Transverse colon (tissue), 4 donors: ENCODE data around the gene RGS7. TPM values are rescaled to one million over a fixed set of nuclear protein-coding genes. Genes with fewer than 3 reads are reported as not detected.
"Not testable (repeated sequence)": the region's sequence is repeated elsewhere in the genome, so short reads cannot be mapped to it uniquely, and the experiment has no call there.

ENCODE experiments used
- DNase-seq: peaks from one replicate; pipeline ENCODE4 v3.0.0-alpha.2; 2019
- H3K27ac ChIP-seq, 4 donors: fragments of 200-600 bp; sonication (generic); 2 replicates each; pipeline ENCODE4 v1.5.1; 2016 to 2018; ENCODE audit warnings: inconsistent platforms in 4 of 4
- H3K27me3 ChIP-seq: fragments of 200-600 bp; sonication (generic); 2 replicates; pipeline ENCODE4 v1.5.1; 2017; ENCODE audit warnings: inconsistent platforms
- H3K36me3 ChIP-seq, 4 donors: fragments of 200-600 bp; sonication (generic); 2 replicates each; pipeline ENCODE4 v1.5.1; 2017 to 2019; ENCODE audit warnings: inconsistent platforms in 4 of 4
- H3K4me1 ChIP-seq, 4 donors: fragments of 200-600 bp; sonication (generic); 2 replicates each; pipeline ENCODE4 v1.5.1; 2017 to 2020; ENCODE audit warnings: inconsistent platforms in 4 of 4
- H3K4me3 ChIP-seq, 4 donors: fragments of 200-600 bp; sonication (generic); 1 replicate in 1 of 4; 2 replicates in 3 of 4; pipeline versions ENCODE4 v1.5.1 to v1.6.1; 2017 to 2019; ENCODE audit warnings: inconsistent platforms in 4 of 4
- H3K9me3 ChIP-seq, 2 donors: fragments of 200-600 bp; sonication (generic); 2 replicates each; pipeline ENCODE4 v1.5.1; 2017 to 2019; ENCODE audit warnings: inconsistent platforms in 2 of 2
- EP300 ChIP-seq: sonication (generic); formaldehyde crosslinking; IDR thresholded peaks from one replicate; pipeline ENCODE4 v1.6.1; 2017; ENCODE audit warnings: antibody characterized with exemption, low read depth
- POLR2A ChIP-seq: fragments of 450-650 bp; IDR thresholded peaks from one replicate; pipeline ENCODE4 v1.6.1; 2016; ENCODE audit warnings: antibody characterized with exemption, mild to moderate bottlenecking, moderate library complexity
- POLR2AphosphoS5 ChIP-seq, 3 donors: sonication (generic); formaldehyde crosslinking; IDR thresholded peaks; one replicate each; pipeline ENCODE4 v1.6.1; 2016; ENCODE audit warnings: antibody characterized with exemption in 3 of 3
- WGBS, 2 donors: methylation state at CpG; one replicate each; pipeline ENCODE4 v1.1.5; 2018; ENCODE audit warnings: low coverage in 1 of 2; 5-methylcytosine and 5-hydroxymethylcytosine counted together
- in situ Hi-C, 4 donors: fragments of 200-750 bp; cut with MboI; loops; one replicate each; pipeline versions ENCODE4 v1.15.0 to v1.15.1; 2017; ENCODE audit warnings: low sequenced_read_pairs in 3 of 4, low pct_ligation_motif_present in 1 of 4, low pct_unique_long_range_greater_than_20kb in 1 of 4
- intact Hi-C: fragments of 100-400 bp; cut with DNase I; formaldehyde crosslinking; loops from one replicate; pipeline ENCODE4 v1.15.1; 2023; ENCODE audit warnings: low total_unique reads
- total RNA-seq, 4 donors: library from RNA; depleted of rRNA; stranded (reverse); fragments of >200 nt; gene quantifications; one replicate each; pipeline ENCODE4 v1.1.0, GENCODE V29; 2016
- TF ChIP-seq, protein P1 (sequence below), 5 experiments: fragments of 200-600 bp in 3 of 5; fragments of 450-650 bp in 2 of 5; sonication (generic) in 3 of 5; IDR thresholded peaks; 1 replicate in 2 of 5; 2 replicates in 3 of 5; pipeline ENCODE4 v1.5.1; 2016 to 2017; ENCODE audit warnings: antibody characterized with exemption in 5 of 5, inconsistent platforms in 3 of 5, mild to moderate bottlenecking in 2 of 5, moderate library complexity in 1 of 5

The RGS7 gene
- total RNA-seq, 4 donors from 2014 or later, result 1.5 to 2.0 TPM; not detected in 2

DNA sequence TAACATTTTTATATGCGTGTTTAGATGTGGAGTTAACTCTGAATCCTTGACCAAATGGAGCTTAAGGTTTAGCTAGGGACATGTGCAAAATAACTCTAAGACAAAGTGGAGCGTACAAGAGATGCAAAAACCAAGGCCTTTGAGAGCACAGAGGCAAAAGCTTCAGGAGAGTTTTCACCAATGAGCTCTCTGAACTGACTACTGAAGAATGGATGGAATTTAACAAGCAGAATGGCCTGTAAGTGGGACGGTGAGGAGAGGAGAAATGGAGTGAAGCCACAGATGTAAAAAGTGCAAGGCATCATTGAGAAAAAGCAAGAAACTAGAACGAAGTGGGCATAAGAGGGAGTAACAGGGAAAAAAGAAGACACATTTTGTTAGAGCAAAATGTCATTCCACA, 260.0 kb downstream of the RGS7 start:
- no peaks in the 10 kb centered on the region for H3K27me3 ChIP-seq
- H3K4me3 ChIP-seq, result no peak overlapping the region
- no peak for DNase-seq
- H3K4me1 ChIP-seq, result no peaks in the 10 kb centered on the region
- no peaks in the 10 kb centered on the region for H3K36me3 ChIP-seq
- H3K9me3 ChIP-seq, result no peaks in the 10 kb centered on the region
- 75 to 80% methylated on average over 2 to 4 of the region's 4 CpGs for WGBS, 2 donors
- intact Hi-C loops (no loop called here), in situ Hi-C loops (no loop called here)
- TF ChIP-seq, protein P1, sequence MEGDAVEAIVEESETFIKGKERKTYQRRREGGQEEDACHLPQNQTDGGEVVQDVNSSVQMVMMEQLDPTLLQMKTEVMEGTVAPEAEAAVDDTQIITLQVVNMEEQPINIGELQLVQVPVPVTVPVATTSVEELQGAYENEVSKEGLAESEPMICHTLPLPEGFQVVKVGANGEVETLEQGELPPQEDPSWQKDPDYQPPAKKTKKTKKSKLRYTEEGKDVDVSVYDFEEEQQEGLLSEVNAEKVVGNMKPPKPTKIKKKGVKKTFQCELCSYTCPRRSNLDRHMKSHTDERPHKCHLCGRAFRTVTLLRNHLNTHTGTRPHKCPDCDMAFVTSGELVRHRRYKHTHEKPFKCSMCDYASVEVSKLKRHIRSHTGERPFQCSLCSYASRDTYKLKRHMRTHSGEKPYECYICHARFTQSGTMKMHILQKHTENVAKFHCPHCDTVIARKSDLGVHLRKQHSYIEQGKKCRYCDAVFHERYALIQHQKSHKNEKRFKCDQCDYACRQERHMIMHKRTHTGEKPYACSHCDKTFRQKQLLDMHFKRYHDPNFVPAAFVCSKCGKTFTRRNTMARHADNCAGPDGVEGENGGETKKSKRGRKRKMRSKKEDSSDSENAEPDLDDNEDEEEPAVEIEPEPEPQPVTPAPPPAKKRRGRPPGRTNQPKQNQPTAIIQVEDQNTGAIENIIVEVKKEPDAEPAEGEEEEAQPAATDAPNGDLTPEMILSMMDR (IDR thresholded peaks at IDR 0.05), result no peak
- TF ChIP-seq POLR2A (no peak), EP300 (no peak), POLR2AphosphoS5 (IDR thresholded peaks at IDR 0.05) (no peak)
- no peak overlapping the region for H3K27ac ChIP-seq

DNA sequence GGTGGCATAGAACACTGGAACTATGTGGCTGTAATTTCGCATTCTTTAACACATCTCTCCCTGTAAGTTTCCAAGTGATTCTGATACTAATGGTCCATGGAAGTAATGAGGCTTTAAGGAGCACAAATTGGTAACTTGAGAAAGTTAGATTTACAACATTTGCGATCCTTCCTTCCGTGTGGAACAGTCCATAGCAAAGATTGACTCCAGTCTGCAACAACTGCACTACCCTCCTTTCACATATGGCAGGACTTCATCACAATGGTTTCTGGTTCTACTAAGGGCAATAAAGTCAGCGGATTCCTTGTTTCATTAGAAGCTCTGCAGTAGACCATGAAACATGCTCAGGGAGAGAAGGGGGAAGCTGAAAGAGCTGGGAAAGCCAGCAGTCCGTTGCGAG, 261.2 kb downstream of the RGS7 start:
- no peak for TF ChIP-seq POLR2AphosphoS5 (IDR thresholded peaks at IDR 0.05)
- TF ChIP-seq, protein P1 (IDR thresholded peaks at IDR 0.05), result no peak
- no peak for TF ChIP-seq EP300
- no peak for TF ChIP-seq POLR2A
- in situ Hi-C loops (no loop called here), intact Hi-C loops (no loop called here)
- Histone ChIP-seq H3K4me3 (no peak overlapping the region), H3K36me3 (no peaks in the 10 kb centered on the region), H3K4me1 (no peaks in the 10 kb centered on the region), H3K27me3 (no peaks in the 10 kb centered on the region), H3K9me3 (no peaks in the 10 kb centered on the region), H3K27ac (no peak overlapping the region)
- WGBS, 2 donors, result 91 to 95% methylated on average over 6 of the region's 6 CpGs
- DNase-seq, result no peak

DNA sequence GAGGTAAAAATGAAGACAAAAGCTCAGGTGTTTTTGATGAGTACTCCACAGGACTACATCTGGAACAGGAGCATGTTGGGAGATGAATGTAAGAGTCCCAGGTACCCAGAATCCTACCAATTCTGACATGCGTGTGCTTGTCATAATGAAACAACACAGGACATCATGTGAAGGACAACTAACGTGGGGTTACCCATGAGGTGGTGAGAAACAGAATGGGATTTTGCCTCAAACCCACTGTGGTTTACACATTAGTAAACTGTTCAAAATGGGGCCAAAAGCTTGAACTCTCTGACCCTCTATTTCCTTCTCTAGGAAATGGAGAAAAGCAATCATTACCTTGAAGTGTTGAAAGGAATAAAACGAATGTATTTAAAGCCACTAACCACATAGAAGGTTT, 266.2 kb downstream of the RGS7 start:
- H3K27me3 ChIP-seq, result no peaks in the 10 kb centered on the region
- no peaks in the 10 kb centered on the region for H3K36me3 ChIP-seq
- no peak overlapping the region for H3K4me3 ChIP-seq
- no peaks in the 10 kb centered on the region for H3K9me3 ChIP-seq
- WGBS, 2 donors, result 58 to 65% methylated on average over 3 of the region's 3 CpGs
- H3K27ac ChIP-seq, result no peak overlapping the region
- DNase-seq, result no peak
- in situ Hi-C loops (no loop called here), intact Hi-C loops (no loop called here)
- H3K4me1 ChIP-seq, result no peaks in the 10 kb centered on the region
- TF ChIP-seq POLR2A, result no peak
- TF ChIP-seq, protein P1 (IDR thresholded peaks at IDR 0.05), result no peak
- TF ChIP-seq EP300, result no peak
- TF ChIP-seq POLR2AphosphoS5 (IDR thresholded peaks at IDR 0.05), result no peak

DNA sequence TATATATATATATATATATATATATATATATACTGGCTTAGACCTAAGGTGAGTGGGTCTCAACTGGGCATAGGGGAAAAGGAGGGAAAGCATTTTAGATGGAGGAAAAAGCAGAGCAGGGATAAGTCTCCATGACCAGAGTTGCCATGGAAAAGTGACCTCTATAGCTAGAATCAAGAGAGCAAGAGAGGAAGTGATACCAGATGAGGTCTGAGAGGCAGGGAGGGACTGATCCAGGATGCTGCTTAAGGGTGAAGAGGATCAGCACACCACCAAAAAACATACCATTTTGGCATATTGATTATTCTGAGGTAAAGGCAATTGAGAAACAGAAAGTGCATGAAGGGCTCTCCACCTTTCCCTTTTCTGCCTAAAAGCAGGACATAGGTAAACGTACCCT, 267.9 kb downstream of the RGS7 start:
- H3K27ac ChIP-seq, intact Hi-C loops, in situ Hi-C loops, H3K9me3 ChIP-seq, DNase-seq, H3K4me3 ChIP-seq, H3K27me3 ChIP-seq, H3K36me3 ChIP-seq, H3K4me1 ChIP-seq: not testable (repeated sequence)
- WGBS, 2 donors, result 67 to 89% methylated on average over 1 of the region's 1 CpG

DNA sequence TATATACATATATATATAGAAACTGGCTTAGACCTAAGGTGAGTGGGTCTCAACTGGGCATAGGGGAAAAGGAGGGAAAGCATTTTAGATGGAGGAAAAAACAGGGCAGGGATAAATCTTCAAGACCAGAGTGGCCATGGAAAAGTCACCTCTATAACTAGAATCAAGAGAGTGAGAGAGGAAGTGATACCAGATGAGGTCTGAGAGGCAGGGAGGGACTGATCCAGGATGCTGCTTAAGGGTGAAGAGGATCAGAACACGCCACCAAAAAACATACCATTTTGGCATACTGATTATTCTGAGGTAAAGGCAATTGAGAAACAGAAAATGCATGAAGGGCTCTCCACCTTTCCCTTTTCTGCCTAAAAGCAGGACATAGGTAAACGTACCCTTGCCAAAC, 268.9 kb downstream of the RGS7 start:
- H3K4me1 ChIP-seq, intact Hi-C loops, in situ Hi-C loops, H3K27ac ChIP-seq, H3K27me3 ChIP-seq, H3K9me3 ChIP-seq, DNase-seq, H3K36me3 ChIP-seq, H3K4me3 ChIP-seq: not testable (repeated sequence)
- 74 to 77% methylated on average over 2 of the region's 2 CpGs for WGBS, 2 donors
